Chondrocyte (in vitro differentiated cells): ENCODE data around the gene SEMA3E. TPM values are rescaled to one million over a fixed set of nuclear protein-coding genes. Genes with fewer than 3 reads are reported as not detected.

Experiments used
- DNase-seq: peaks from one replicate; pipeline ENCODE4 v3.0.0; 2021; ENCODE audit warnings: mixed read lengths, low spot score
- H3K27ac Mint-ChIP-seq: one replicate; pipeline ENCODE4 v1.8.0; 2021; ENCODE audit warnings: mild to moderate bottlenecking, moderate library complexity, mixed read lengths; ENCODE audit not compliant: unreplicated experiment
- H3K27me3 Mint-ChIP-seq: 2 replicates; pipeline ENCODE4 v1.8.0; 2021; ENCODE audit warnings: low read depth, mixed read lengths
- H3K36me3 Mint-ChIP-seq: 2 replicates; pipeline ENCODE4 v1.8.0; 2021; ENCODE audit warnings: low read depth, mixed read lengths
- H3K4me1 Mint-ChIP-seq: 2 replicates; pipeline ENCODE4 v1.8.0; 2021; ENCODE audit warnings: low read depth, mild to moderate bottlenecking, mixed read lengths
- H3K4me3 Mint-ChIP-seq: one replicate; pipeline ENCODE4 v1.8.0; 2021; ENCODE audit warnings: mild to moderate bottlenecking, moderate library complexity, mixed read lengths; ENCODE audit not compliant: unreplicated experiment
- H3K9me3 Mint-ChIP-seq: 2 replicates; pipeline ENCODE4 v1.8.0; 2021; ENCODE audit warnings: low read depth, mixed read lengths
- total RNA-seq: library from RNA; stranded (reverse); gene quantifications from 3 replicates; pipeline ENCODE4 v1.2.1, GENCODE V29; 2021
- TF ChIP-seq, protein P1 (sequence below): fragments of 200-600 bp; sonication (generic); IDR thresholded peaks from 2 replicates; pipeline ENCODE4 v1.5.0; 2021; ENCODE audit warnings: antibody characterized with exemption, mild to moderate bottlenecking, moderate library complexity

The SEMA3E gene
- total RNA-seq, 1 donor from 2014 or later: 3.7 TPM

- Mint-ChIP-seq H3K4me1 (no peaks in the 10 kb centered on the region), H3K36me3 (no peaks in the 10 kb centered on the region), H3K4me3 (no peak overlapping the region), H3K27me3 (peaks cover under 1% of the 10 kb centered on the region), H3K9me3 (no peaks in the 10 kb centered on the region), H3K27ac (no peak overlapping the region)
- DNase-seq: no peak
- TF ChIP-seq, protein P1, sequence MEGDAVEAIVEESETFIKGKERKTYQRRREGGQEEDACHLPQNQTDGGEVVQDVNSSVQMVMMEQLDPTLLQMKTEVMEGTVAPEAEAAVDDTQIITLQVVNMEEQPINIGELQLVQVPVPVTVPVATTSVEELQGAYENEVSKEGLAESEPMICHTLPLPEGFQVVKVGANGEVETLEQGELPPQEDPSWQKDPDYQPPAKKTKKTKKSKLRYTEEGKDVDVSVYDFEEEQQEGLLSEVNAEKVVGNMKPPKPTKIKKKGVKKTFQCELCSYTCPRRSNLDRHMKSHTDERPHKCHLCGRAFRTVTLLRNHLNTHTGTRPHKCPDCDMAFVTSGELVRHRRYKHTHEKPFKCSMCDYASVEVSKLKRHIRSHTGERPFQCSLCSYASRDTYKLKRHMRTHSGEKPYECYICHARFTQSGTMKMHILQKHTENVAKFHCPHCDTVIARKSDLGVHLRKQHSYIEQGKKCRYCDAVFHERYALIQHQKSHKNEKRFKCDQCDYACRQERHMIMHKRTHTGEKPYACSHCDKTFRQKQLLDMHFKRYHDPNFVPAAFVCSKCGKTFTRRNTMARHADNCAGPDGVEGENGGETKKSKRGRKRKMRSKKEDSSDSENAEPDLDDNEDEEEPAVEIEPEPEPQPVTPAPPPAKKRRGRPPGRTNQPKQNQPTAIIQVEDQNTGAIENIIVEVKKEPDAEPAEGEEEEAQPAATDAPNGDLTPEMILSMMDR: no peak
These were observed 323.9 kb downstream of the SEMA3E start for GRCh38 chr7:83325083-83325482.

GRCh38 chr7:83324596-83324995 is 324.3 kb downstream of the SEMA3E start:
- no peaks in the 10 kb centered on the region for H3K9me3 Mint-ChIP-seq
- H3K36me3 Mint-ChIP-seq: no peaks in the 10 kb centered on the region
- no peak overlapping the region for H3K27ac Mint-ChIP-seq
- peaks cover 2% of the 10 kb centered on the region for H3K27me3 Mint-ChIP-seq
- TF ChIP-seq, protein P1: no peak
- no peak overlapping the region for H3K4me3 Mint-ChIP-seq
- no peaks in the 10 kb centered on the region for H3K4me1 Mint-ChIP-seq
- no peak for DNase-seq

DNA sequence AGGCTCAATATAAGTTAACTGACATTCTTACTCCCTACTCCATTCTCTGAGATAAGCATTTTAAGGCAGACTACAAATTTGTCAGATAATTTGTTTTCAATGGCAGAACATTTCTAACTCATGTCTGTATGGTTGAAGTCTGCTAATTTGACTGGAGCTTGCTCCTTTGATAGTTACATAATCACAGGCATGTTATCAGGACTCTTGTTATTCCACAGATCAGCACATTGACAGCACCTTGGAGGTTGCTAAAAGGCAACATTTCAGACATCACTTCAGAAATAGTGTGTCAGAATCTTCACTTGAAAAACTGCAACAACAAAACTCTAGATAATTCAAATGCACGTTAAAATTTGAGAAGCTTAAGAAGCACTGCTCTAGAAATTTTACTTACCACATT is 327.9 kb downstream of the SEMA3E start:
- TF ChIP-seq, protein P1: no peak
- H3K27ac Mint-ChIP-seq: no peak overlapping the region
- H3K27me3 Mint-ChIP-seq: peaks cover 2% of the 10 kb centered on the region
- H3K36me3 Mint-ChIP-seq: no peaks in the 10 kb centered on the region
- no peak for DNase-seq
- H3K9me3 Mint-ChIP-seq: no peaks in the 10 kb centered on the region
- H3K4me3 Mint-ChIP-seq: no peak overlapping the region
- no peaks in the 10 kb centered on the region for H3K4me1 Mint-ChIP-seq

GRCh38 chr7:83313931-83314330 is 335.0 kb downstream of the SEMA3E start:
- TF ChIP-seq, protein P1: no peak
- no peak for DNase-seq
- no peak overlapping the region for H3K4me3 Mint-ChIP-seq
- H3K27ac Mint-ChIP-seq: no peak overlapping the region
- no peaks in the 10 kb centered on the region for H3K4me1 Mint-ChIP-seq
- no peaks in the 10 kb centered on the region for H3K9me3 Mint-ChIP-seq
- no peaks in the 10 kb centered on the region for H3K36me3 Mint-ChIP-seq
- H3K27me3 Mint-ChIP-seq: no peaks in the 10 kb centered on the region
